ENCODE results near the gene IL3. TPM values are rescaled to one million over a fixed set of nuclear protein-coding genes. Genes with fewer than 3 reads are reported as not detected.

Gene IL3
- total and polyA plus RNA-seq, 8 donors = not detected

DNA sequence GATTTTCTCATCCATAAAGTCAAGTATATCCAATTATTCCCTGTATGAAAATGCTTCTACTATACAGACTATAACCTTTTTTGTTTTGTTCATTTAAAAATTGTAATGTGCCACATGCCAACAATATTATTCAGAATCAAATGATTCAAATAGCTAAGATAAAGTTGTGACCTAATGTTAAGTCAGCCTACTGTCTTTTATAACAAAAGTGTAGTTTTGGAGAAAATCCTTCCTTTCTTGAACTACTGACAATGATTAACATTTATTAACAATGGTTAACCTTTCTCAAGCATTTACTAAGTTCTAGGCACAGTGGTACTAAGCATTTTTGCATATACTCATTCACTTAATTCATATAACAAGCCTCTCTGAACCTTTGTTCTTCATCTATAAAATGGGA is 38.2 kb downstream of the IL3 start:
- intact Hi-C loops (cut with DNase I; ENCODE audit: low total_unique reads) = no loop called here

DNA sequence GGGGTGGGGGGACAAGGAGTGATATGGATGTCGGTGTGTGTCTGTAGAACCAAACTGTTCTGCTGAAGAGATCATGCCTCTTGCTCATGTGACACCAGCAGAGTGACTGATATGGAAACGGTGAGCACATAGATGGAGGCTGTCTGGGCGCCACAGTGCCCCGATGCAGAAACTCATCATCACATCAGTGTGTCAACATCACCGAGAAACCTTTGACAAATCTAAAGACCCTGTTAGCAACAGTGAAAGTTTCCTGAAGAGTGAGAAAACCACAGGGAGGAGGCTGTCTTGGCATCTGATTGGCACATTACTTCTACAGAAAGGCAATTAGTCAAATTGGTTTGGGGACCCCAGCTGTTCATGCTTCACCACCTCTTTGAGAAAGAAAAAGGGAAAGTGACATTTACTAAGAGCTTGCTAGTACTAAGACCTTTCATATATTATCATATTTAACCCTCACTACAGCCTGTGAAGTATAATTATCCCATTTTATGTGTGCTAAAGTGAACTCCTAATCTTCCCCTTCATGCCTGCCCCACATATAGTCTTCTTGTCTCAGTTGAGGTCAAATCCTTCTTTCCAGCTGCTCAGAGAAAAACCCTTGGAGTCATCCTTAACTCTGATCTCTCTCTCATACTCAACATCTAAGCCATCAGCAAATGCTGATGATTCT is 38.8 kb downstream of the IL3 start:
- DNase-seq = no peak
- no peak for TF ChIP-seq POLR2A (IDR thresholded peaks at IDR 0.05)
- no peak for TF ChIP-seq EP300 (IDR thresholded peaks at IDR 0.05)
- Histone ChIP-seq H3K9me3 (no peaks in the 10 kb centered on the region), H3K27ac (no peak overlapping the region), H3K27me3 (no peaks in the 10 kb centered on the region), H3K36me3 (no peaks in the 10 kb centered on the region), H3K4me3 (no peak overlapping the region), H3K4me1 (peaks cover 10 to 16% (median 13%) of the 10 kb centered on the region in 4 donors)
- intact Hi-C loops (cut with DNase I; ENCODE audit: low total_unique reads) = no loop called here
- WGBS, 5 donors = 45 to 57% (median 52%) methylated on average over 5 of the region's 5 CpGs

More for the DNA sequence above, 38.2 kb downstream of the IL3 start:
- Histone ChIP-seq H3K27me3 (no peaks in the 10 kb centered on the region), H3K36me3 (no peaks in the 10 kb centered on the region), H3K9me3 (no peaks in the 10 kb centered on the region), H3K4me1 (peaks cover 5 to 10% (median 8%) of the 10 kb centered on the region in 4 donors), H3K27ac (no peak overlapping the region), H3K4me3 (no peak overlapping the region)
- TF ChIP-seq EP300 (IDR thresholded peaks at IDR 0.05) = no peak
- TF ChIP-seq, protein P1, sequence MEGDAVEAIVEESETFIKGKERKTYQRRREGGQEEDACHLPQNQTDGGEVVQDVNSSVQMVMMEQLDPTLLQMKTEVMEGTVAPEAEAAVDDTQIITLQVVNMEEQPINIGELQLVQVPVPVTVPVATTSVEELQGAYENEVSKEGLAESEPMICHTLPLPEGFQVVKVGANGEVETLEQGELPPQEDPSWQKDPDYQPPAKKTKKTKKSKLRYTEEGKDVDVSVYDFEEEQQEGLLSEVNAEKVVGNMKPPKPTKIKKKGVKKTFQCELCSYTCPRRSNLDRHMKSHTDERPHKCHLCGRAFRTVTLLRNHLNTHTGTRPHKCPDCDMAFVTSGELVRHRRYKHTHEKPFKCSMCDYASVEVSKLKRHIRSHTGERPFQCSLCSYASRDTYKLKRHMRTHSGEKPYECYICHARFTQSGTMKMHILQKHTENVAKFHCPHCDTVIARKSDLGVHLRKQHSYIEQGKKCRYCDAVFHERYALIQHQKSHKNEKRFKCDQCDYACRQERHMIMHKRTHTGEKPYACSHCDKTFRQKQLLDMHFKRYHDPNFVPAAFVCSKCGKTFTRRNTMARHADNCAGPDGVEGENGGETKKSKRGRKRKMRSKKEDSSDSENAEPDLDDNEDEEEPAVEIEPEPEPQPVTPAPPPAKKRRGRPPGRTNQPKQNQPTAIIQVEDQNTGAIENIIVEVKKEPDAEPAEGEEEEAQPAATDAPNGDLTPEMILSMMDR (IDR thresholded peaks at IDR 0.05) = no peak
- TF ChIP-seq POLR2A (IDR thresholded peaks at IDR 0.05) = no peak
- no peak for TF ChIP-seq POLR2AphosphoS5 (IDR thresholded peaks at IDR 0.05)
- DNase-seq = no peak

DNA sequence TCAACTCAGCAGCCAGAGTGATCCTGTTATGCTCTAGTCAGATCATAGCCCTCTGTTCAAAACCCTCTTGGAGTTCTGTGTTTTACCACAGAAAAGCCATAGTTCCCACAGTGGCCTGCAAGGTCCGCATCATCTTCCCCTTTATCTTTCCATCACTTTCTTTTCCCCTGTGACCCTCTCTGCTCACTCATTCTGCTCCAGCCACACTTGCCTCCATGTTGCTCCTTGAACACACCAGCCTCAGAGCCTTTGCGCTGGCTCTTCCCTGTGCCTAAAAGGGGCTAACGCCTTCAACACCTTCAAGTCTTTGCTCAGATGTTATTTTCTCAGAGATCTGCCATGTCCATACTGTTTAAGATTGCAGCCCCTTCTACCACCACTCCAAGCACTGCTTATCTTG is 39.5 kb downstream of the IL3 start:
- 88 to 98% (median 91%) methylated on average over 3 of the region's 3 CpGs for WGBS, 5 donors
- Histone ChIP-seq H3K4me1 (peaks cover 10 to 16% (median 13%) of the 10 kb centered on the region in 4 donors), H3K9me3 (no peaks in the 10 kb centered on the region), H3K4me3 (no peak overlapping the region), H3K27ac (no peak overlapping the region), H3K27me3 (no peaks in the 10 kb centered on the region), H3K36me3 (no peaks in the 10 kb centered on the region)
- intact Hi-C loops (cut with DNase I; ENCODE audit: low total_unique reads) = no loop called here
- DNase-seq = no peak
- no peak for TF ChIP-seq POLR2AphosphoS5 (IDR thresholded peaks at IDR 0.05)

DNA sequence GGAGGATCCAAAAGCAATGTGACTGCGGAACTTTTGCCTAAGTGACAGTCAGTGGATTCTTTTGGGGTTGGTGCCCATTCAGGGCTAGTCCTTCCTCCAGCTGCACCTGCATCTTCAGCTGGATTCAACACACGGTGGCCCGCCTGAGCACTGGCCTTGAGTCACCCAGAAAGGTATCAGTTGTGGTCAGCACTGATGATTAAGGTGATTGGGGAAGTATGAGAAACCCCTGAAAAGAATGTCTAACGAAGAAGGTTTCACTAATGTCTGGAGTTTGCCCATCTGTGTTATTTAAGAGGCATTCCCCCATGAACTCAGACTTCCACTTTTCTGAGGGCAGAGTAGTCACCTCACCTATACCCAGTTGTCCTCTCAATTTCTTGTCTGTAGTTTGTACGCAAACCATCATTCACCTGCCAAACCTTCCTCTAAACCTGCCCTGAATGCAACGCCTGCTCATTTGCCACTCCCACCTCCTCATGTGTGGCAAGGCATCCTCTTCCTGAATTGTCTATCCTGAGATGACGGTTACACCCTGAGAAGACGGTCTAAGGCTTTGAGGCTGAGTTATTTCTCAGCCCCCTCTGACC is 40.3 kb downstream of the IL3 start:
- WGBS, 5 donors = 69 to 83% (median 76%) methylated on average over 8 of the region's 8 CpGs
- no peak for DNase-seq

DNA sequence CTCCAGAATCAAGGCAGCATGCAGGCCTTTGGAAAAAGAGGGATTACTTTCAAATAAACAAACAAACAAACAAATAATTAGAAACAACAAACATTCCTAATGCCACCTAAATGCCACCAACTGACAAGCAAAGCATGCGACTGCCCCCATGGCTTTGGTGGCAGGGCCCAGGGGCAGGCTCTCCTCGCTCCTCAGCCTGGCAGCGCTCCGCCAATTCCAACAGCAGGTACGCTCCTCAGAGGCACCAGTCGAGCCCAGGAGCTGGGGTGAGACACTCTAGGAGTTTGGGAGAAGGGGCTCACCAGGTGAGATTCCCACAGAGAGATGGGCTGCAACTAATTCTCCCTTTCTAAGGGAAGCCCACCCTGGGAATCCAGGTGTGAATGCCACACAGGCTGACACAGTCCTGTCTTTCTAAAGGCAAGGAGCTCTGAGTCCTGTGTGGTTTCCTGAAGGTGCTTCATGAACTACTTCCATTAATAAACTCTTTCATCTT is 41.0 kb downstream of the IL3 start:
- Histone ChIP-seq H3K4me1 (peaks cover 10 to 16% (median 13%) of the 10 kb centered on the region in 4 donors), H3K4me3 (no peak overlapping the region), H3K36me3 (no peaks in the 10 kb centered on the region), H3K27ac (peak overlapping the region in 1 of 5 donors; percentile 29), H3K27me3 (no peaks in the 10 kb centered on the region), H3K9me3 (no peaks in the 10 kb centered on the region)
- TF ChIP-seq EP300 (IDR thresholded peaks at IDR 0.05) = no peak
- no peak for TF ChIP-seq POLR2AphosphoS5 (IDR thresholded peaks at IDR 0.05)
- no peak for TF ChIP-seq POLR2A (IDR thresholded peaks at IDR 0.05)
- TF ChIP-seq, protein P1 (IDR thresholded peaks at IDR 0.05) = no peak
- intact Hi-C loops (cut with DNase I; ENCODE audit: low total_unique reads) = no loop called here
- DNase-seq = no peak
- 88 to 97% (median 96%) methylated on average over 6 of the region's 6 CpGs for WGBS, 5 donors

More for the DNA sequence above, 40.3 kb downstream of the IL3 start:
- Histone ChIP-seq H3K36me3 (no peaks in the 10 kb centered on the region), H3K9me3 (no peaks in the 10 kb centered on the region), H3K4me3 (no peak overlapping the region), H3K27ac (peak overlapping the region in 1 of 5 donors; percentile 29), H3K4me1 (peaks cover 10 to 16% (median 13%) of the 10 kb centered on the region in 4 donors), H3K27me3 (no peaks in the 10 kb centered on the region)
- TF ChIP-seq, protein P1 (IDR thresholded peaks at IDR 0.05) = no peak
- TF ChIP-seq POLR2A (IDR thresholded peaks at IDR 0.05) (no peak), POLR2AphosphoS5 (IDR thresholded peaks at IDR 0.05) (no peak)
- intact Hi-C loops (cut with DNase I; ENCODE audit: low total_unique reads) = no loop called here
